ENCODE measurements around the gene NOP9.

NOP9 gene, protein sequence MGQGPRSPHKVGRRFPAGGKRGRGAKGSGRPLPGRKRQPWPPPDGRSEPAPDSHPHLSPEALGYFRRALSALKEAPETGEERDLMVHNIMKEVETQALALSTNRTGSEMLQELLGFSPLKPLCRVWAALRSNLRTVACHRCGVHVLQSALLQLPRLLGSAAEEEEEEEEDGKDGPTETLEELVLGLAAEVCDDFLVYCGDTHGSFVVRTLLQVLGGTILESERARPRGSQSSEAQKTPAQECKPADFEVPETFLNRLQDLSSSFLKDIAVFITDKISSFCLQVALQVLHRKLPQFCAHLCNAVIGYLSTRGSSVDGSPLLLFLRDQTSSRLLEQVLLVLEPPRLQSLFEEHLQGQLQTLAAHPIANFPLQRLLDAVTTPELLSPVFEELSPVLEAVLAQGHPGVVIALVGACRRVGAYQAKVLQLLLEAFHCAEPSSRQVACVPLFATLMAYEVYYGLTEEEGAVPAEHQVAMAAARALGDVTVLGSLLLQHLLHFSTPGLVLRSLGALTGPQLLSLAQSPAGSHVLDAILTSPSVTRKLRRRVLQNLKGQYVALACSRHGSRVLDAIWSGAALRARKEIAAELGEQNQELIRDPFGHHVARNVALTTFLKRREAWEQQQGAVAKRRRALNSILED

GRCh38 chr14:24299255-24300191, at the start of gene NOP9, which contains the start of gene DHRS1:
Gene NOP9 (plus strand): TSS chr14:24299850. CDS start chr14:24299955, 105 bp downstream.
Gene DHRS1 (minus strand): TSS chr14:24299780. CDS start chr14:24299106, 674 bp downstream.
- peak; percentile 91 for DNase-seq

DNA sequence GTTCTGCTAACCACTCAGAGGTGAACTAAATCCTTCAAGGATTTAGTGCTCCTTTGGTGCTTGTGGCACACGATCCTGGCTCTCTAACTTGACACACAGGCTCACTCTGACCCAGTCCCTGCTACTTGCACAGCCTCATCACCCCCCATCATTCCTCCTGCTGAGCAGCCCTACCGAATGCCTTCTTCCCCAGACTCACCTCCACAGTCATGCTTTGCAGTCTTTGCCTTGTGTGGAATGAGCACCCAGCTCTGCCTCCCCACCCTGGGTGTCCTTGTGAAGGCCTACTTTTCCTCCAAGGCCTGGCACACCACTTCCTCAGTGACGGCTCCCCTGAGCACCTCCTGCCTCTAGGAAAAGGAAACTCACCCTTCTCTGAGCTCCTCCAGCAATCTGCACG, 49.3 kb upstream of the NOP9 start:
- no peak for DNase-seq

DNA sequence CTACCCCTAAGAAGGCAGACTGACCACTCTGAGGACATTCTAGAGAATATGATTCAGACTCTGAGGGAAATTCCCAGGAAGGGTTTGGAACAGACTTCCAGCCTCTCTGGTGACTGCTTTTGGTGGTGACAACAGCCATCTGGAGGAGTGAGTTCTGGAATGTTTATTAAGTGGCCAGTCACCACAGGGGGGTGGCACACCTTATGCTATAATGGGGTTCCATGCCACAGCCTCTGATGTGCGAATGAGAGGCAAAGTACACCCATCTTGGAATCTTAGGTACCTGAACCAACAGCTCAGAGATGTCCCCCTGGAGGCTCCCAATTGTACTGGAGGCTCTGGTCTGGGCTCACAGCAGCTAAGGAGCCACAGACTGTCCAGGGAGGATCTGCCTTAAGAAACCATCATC, 47.8 kb upstream of the NOP9 start:
- DNase-seq = no peak

DNA sequence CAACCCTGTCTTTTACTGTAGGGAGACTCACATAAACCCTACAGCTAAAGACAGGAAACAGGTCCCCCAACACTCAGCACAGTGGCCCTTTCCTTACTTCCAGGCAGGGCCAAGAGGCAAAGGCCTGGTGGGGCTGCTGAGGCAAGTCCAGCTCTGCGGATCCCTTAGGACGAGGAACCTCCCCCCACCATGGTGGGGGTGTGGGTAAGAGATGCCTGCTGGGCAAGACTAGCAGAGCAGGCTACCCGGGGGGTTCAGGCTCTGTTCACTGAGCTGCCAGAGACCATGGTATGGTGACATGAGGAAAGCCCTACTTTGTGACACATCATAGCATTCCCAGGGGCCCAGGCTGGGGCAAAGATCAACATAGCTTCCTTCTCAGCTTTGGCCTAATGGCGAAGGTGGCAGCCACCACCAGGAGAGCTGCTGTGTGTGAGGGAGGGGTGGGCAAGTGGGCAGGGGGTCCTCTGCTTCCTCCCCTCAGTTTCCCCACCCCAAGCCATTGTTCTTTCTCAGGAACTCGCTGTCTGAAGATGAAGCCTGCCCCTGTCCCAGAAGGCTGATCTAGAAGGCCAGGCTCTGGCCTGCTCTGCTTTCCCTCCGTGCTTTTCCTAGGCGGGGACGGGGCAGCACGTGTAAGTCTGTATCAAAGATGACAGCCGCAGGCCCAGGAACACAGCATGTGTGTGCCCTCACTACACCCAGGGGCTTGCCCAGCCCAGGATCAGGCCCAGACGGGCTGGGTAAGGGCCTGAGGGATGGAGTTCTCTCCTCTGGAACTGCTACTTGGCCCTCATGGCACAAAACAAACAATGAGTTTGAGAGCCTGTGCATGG, 47.1 kb upstream of the NOP9 start:
- no peak for DNase-seq

GRCh38 chr14:24253936-24254335, 45.7 kb upstream of the NOP9 start:
- DNase-seq = no peak

GRCh38 chr14:24254630-24255392, 44.8 kb upstream of the NOP9 start:
- no peak for DNase-seq

DNA sequence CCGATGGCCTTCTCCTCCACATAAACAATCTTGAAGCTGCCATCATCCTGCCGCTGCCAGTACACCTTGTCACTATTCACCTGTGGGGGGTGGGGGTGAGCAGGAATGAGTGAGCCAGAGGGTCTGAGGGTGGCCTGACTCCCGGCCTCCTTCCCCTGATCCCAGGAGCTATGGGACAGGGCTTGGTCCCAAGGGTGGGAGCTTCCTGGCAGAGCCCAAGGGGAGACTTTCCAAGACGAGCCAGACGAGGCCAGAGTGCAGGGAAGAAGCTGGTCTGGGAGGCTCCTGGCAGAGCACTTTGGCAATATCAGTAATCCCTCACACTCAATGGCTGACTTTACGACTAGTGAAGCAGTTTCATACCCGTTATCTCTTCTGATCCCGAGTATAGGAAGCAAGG, 44.2 kb upstream of the NOP9 start:
- DNase-seq = no peak

GRCh38 chr14:24255931-24256711, 43.5 kb upstream of the NOP9 start:
- no peak for DNase-seq

DNA sequence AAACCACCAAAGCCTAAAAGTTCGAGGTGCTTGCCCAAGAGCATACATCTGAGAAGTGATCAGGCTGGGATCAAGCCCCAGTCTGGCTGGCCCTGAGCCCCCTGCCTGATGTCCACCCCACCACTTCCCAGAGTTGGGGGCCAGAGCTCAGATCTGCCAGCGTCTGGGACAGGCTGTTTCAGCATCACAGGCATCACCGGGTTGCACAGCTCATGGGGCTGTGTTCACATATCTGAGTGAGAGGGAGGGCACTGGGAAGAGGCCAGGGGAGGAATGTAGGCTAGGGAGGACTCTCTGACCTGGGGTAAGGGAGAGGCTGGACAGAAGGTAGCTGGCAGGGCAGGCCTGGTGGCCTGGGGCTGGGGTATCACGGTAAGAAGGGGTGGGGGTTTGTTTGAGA, 42.7 kb upstream of the NOP9 start:
- DNase-seq = no peak

GRCh38 chr14:24258119-24258518, 41.5 kb upstream of the NOP9 start:
- DNase-seq = no peak

DNA sequence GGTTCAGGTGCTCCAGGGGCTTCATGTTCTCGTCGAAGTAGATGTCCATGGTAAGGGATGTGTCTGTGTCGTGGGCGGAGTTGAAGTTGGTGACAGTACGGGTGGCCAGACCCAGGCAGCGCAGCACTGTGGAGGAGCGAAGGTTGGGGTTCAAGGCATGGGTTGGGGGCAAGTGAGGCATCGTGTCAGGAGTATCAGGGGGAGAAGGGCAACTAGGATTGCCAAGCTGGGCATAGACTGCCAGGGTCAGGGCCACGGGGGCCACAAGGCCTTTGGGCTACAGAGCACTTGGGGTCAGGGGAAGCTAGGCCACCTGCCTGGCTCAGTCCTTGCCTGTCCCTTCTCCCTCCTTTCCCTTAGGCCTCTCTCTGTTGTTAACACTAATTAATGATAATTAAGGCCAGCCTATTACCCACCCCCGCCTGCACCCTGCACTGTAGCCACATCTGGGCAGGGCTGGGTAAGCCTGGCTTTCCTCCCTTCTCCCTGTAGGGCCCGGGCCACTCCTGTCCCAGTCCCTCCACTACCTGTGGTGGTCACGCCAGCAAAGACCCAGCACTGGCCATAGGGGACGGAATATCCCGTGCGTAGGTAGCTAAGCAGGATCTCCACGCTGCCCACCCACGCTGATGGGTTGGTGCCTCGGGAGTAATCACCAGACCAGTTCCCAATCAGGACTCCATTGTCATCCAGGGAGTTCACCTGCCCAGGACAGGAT, 40.9 kb upstream of the NOP9 start:
- DNase-seq = no peak

GRCh38 chr14:24259282-24260025, 40.2 kb upstream of the NOP9 start:
- no peak for DNase-seq

GRCh38 chr14:24260026-24260779, 39.4 kb upstream of the NOP9 start:
- DNase-seq = no peak

GRCh38 chr14:24260780-24261157, 38.9 kb upstream of the NOP9 start:
- DNase-seq = no peak

- DNase-seq = no peak
Measured at GRCh38 chr14:24261256-24261968, 38.2 kb upstream of the NOP9 start.

- DNase-seq = no peak
Measured at GRCh38 chr14:24261969-24262327, 37.7 kb upstream of the NOP9 start.

GRCh38 chr14:24262821-24263733, 36.6 kb upstream of the NOP9 start, which contains the start of gene TGM1:
Gene TGM1 (minus strand): TSS chr14:24263177. CDS start chr14:24262352, 825 bp downstream.
- DNase-seq = no peak

All from CD4-positive, alpha-beta T cell treated with Interleukin-21 for 1 hour (primary cell).